Measurements from ENCODE around the gene HCFC1R1.

The HCFC1R1 gene

DNA sequence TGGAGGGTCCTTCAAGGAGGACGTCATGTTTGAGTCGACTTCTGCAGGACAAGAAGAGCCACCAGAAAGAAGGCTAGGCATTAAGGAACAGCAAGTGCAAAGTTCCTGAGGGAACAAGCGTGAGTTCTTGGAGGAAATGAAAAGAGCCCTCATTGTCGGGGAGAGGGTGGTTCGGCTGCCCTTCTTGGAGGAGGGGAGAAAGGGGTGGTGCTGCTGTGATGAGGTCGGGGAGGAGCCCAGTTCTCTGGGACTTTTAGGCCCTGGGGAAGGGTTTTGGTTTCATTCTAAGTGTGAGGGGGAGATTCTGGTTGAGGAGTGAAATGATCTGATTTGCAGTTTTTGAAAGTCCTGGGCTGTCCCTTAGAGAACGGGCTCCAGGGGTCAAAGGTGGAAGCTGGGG, 8.9 kb upstream of the HCFC1R1 start:
- no peak for DNase-seq

DNA sequence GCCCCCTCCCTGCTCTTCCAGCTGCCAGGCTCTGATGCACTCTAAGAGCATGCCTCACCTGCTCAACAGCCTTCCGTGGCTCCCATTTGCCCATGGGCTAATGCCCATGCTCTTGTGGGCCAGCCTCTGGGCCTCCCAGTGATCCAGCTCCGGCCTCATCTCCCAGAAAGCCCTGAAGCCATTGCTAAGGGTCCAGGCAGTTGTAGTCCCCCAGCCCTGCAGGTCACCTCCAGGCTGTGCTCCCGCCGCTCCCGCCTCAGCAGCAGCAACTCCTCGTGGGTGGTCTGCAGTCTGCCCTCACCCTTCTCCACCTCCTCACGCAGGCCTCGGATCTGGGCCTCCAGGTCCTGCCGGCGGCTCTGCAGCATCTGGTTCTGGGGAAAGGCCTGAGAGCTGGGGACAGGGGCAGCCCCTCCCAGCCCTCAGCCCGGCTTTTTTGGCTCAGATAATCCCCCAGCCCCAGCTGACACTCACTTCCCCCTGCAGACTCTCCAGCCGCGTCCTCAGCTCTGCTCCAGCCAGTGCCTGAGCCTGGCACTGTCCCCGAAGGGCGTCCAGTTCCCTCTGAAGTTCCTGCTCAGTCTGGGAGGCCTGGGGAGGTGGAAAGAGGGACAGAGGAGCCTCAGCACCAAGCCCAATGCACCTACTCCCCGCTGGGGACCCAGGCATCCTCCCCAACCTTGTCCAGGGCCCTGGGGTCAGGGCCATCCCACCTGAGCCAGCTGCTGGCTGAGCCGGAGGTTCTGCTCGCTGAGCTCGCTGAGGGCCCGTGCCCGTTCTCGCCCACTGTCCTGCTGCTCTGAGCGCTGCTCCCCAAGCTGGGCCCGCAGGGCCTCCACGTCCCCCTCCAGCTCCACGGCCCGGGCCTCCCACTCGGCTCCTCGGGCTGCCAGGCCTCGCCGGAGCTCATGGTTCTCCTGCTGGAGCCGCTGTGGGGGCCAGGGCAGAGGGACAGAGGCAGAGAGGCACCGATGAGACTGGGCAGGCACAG, 6.8 kb upstream of the HCFC1R1 start:
- DNase-seq = no peak

DNA sequence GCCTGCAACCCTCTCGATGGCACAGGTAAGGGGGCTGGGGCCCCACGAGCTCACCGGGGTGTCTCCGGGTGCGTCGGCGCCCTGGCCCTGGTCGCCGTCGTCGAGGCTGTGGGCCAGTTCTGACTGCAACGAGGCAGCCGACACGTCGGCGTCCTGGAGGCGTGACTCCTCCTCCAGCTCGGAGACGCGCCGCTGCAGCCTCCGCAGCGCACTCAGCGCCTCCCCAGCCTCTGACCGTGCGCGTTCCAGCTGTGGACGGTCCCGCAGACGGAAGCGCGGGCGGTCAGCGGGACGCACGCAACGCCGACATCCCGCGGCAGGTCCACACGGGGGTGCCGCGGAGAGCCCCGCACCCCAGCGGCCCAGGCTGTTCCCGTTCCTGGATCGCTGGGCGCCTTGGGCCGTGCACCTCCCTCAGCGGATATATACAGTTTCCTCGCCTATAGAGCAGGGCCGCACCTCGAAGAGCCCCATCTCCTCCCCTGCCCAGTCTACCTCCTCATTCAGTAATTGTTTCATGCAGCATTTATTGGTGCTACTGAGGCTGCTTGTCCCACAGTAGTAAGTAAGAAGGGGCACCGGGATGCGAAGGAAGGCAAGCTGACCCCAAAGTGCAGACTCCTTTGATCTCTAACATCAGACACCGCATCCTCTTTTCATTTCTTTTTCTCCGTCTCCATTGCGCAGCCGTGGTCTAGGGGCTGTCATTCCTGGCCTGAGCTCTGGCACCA, 5.9 kb upstream of the HCFC1R1 start:
- no peak for DNase-seq

DNA sequence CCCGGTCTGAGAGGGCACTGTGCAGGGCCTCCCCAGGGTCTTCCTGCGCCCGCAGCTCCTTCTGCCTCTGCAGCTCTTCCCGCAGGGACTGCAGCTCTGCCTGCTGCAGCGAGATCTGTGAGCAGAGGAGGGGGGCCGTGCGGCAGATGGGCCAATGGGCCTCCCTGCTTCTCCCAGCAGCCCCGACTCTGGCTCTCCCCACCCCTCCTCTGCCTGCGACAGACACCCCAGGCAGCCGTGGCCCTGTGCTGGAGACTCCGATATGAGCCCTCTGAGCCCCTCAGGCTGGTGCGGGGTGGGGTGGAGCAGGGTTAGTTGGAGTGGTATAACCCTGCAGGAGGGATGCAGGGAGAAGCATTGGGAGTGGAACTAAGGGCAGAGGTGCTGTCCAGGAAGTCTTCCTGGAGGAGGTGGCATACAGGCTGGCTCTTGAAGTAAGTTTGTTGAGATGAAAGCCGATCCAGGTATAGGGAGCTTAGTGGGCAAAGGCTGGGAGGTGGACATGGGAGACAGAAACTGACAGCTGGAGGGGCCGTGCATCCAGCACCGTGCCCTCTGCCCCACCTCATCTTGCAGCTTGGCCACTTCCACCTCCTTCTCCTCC, 5.1 kb upstream of the HCFC1R1 start:
- DNase-seq = no peak

DNA sequence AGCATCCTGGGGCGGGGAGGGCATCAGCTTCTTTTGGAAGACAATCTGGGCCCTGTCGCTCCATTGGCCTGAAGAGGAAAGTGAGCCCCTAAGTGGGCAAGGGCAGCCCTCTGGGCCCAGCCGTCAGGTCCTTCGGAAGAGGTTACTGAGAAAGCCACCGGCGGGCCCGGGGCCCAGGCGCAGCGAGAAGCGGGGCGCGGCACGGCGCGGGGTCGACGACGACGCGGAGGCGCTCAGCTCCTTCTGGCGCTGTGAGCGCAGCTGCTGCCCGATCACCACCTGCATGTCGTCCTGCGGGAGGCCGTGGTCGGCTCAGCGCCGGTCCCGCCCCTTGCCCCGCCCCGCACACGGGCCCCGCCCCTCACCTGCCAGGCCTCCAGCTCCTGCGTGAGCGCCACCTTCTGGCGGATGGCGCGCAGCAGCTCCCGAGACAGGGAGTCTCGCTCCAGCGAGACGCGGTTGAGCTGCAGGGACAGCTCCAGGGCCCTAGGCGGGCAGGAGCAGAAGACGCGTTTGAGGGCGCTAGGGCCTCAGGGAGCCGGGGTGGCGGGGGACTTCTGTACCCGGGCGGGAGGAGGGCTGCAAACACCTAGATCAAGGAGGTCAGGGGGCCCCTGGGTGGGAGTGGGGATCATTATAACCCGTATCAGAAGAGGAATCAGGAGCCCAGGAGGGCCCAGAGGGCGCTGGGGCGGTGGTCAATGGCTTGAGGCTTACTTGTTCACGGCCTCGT, 4.4 kb upstream of the HCFC1R1 start:
- peak; percentile 84 to 97 (median 91) for DNase-seq

DNA sequence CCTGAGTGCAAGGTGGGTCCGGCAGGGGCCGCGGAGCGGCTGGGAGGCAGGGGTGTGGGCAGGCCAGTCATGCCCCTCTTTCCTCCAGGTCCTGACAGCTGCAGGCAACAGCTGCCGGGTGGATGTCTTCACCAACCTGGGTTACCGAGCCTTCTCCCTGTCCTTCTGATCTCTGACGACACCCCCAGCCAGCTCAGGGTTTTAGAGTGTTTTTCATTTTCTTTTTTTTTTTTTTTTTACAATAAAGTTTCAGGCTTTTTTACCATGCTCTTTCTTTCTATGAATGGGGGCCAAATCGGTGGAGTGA, 3.7 kb upstream of the HCFC1R1 start:
- DNase-seq = no peak

DNA sequence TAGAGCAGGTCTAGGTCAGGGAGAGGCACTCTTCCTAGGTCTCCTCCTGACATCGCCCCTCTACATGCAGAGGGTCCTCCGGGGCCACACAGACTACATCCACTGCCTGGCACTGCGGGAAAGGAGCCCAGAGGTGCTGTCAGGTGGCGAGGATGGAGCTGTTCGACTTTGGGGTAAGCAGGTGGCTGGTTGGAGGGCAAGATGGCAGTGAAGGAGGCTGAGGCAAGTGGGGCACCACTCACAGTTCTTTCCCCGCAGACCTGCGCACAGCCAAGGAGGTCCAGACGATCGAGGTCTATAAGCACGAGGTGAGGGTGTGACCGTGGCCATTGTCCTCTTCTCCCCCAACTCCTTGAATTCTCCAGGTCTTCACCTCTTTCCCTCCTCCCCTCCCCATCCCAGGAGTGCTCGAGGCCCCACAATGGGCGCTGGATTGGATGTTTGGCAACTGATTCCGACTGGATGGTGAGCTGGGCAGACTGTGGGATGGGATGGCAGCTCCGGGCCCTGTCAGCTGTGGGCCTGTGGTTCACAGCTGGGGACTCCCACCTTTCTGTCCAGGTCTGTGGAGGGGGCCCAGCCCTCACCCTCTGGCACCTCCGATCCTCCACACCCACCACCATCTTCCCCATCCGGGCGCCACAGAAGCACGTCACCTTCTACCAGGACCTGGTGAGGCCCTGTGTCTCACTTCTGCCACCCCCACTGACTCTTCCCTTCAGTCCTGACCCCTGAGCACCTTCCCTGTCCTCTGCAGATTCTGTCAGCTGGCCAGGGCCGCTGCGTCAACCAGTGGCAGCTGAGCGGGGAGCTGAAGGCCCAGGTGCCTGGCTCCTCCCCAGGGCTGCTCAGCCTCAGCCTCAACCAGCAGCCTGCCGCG, 3.1 kb upstream of the HCFC1R1 start:
- no peak for DNase-seq

DNA sequence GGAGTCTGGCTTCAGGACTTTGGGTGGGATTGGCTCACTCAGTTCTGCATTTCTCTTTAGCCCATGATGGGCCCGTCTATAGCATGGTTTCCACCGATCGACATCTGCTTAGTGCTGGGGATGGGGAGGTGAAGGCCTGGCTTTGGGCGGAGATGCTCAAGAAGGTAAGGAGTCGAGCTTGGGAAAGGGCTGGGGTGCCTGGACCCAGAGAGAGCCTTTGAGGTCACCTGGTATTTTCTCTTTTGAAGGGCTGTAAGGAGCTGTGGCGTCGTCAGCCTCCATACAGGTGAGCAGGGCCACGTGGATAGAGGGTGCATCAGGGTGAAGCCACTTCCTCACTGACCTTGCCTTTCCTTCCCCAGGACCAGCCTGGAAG, 2.2 kb upstream of the HCFC1R1 start:
- no peak for DNase-seq

DNA sequence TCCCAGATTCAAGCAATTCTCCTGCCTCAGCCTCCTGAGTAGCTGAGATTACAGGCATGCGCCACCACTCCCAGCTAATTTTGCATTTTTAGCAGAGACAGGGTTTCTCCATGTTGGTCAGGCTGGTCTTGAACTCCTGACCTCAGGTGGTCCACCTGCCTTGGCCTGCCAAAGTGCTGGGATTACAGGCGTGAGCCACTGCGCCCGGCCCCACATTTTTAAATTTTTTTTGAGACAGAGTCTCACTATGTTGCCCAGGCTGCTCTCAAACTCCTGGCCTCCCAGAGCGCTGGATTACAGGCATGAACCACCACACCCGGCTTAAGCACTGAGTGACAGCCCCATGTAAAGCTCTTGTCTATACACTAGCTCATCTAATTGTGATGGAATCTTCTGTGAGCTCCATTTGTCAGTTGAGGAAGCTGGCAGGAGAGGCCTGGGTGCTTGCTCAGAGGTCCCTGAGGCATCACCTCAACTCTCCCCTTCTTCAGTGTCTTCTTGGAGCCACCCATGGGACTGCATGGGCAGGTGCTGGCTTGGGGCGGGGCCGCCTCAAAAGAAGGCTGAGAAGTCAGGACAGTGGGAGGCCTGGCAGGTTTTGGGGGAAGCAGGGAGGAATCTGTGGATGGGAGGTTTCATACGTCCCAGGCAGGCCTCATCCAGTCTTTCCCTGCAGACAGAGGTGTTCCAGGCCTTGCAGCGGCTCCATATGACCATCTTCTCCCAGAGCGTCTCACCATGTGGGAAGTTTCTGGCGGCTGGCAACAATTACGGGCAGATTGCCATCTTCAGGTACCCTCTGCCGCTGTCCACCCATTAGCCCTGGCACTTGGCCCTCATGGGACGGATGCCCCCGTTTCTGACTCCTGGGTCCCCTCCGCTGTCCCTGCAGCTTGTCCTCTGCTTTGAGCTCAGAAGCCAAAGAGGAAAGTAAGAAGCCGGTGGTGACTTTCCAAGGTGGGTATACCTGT, 1.6 kb upstream of the HCFC1R1 start:
- no peak for DNase-seq

DNA sequence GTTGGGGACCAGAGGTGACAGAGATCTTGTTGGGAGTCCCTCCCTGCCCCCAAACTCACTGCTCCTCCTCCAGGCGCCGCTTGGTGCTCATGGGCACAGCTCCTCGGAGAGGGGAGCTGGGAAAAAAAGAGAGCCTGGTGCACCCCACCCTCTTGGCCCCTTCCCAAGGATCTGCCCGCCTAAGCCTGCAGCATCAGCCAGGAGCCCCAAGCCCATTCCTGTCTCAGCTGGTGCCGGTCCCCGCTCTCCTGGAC, 400 bp downstream of the HCFC1R1 start:
- DNase-seq = no peak

DNA sequence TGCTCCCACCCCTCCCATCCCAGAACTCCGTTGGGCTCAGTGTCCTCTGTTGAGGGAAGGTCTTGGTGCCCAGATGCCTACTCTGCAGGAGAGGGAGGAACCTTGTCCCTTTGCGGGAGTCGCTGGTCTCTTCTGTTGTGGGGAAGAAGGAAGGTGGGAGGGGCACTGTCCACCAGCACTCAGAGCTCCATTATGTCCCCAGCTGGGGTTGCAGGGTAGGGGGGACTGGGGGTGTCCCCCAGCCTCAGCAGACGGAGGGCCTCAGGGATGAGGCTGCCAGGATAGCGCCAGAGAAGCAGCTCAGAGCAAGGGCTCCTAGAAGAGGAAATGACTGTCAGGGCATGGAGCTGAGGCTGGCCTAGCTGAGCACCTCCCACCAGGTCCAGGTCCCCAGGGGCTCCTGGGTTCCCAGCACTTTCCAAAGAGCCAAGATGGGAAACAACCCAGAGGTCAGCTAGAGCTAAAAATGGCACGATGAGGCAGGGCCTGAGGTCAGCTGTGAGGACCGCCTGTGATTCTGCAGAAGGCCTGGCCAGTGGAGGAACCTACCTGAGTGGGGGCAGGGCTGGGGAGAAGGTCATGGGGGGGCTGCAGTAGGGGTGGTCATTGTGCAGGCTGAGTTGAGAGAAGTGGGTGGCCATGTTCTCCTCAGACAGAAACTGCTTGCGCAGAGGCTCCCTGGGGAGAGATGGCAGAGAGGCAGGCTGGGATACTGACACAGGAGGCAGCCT, 893 bp downstream of the HCFC1R1 start:
- DNase-seq = peak in 1 of 3 experiments; percentile 38

DNA sequence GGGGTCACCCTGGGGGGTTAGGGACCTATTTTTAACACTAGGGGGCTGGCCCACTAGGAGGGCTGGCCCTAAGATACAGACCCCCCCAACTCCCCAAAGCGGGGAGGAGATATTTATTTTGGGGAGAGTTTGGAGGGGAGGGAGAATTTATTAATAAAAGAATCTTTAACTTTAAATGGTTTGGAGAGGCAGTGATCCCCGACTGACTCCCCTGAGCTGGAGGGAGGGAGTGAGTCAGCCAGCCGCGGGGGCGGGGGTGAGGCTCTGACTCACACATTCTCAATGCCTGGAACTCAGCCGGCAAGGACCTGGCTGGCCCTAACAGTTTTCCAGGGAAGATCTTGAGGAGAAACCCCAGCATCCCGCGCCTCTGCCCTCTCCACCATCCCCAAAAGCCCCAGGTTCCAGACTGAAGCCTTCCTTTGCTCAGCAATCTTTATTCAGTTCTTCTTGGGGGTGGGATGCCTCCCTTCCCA, 1.5 kb downstream of the HCFC1R1 start:
- no peak for DNase-seq

DNA sequence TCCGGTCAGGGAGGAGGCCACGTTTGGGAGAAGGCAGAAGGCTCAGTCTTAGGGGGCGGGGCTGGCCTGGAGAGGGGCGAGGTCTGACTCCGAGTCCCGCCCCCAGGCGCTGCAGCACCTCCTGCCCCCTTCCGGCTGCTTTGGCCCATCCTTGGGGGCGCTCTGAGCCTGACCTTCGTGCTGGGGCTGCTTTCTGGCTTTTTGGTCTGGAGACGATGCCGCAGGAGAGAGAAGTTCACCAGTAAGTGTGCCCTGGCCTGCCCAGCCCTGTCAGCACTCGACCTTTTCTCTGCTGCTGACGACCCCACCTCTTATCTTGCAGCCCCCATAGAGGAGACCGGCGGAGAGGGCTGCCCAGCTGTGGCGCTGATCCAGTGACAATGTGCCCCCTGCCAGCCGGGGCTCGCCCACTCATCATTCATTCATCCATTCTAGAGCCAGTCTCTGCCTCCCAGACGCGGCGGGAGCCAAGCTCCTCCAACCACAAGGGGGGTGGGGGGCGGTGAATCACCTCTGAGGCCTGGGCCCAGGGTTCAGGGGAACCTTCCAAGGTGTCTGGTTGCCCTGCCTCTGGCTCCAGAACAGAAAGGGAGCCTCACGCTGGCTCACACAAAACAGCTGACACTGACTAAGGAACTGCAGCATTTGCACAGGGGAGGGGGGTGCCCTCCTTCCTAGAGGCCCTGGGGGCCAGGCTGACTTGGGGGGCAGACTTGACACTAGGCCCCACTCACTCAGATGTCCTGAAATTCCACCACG, 2.1 kb downstream of the HCFC1R1 start:
- DNase-seq = peak; percentile 41 to 76 (median 57)

DNA sequence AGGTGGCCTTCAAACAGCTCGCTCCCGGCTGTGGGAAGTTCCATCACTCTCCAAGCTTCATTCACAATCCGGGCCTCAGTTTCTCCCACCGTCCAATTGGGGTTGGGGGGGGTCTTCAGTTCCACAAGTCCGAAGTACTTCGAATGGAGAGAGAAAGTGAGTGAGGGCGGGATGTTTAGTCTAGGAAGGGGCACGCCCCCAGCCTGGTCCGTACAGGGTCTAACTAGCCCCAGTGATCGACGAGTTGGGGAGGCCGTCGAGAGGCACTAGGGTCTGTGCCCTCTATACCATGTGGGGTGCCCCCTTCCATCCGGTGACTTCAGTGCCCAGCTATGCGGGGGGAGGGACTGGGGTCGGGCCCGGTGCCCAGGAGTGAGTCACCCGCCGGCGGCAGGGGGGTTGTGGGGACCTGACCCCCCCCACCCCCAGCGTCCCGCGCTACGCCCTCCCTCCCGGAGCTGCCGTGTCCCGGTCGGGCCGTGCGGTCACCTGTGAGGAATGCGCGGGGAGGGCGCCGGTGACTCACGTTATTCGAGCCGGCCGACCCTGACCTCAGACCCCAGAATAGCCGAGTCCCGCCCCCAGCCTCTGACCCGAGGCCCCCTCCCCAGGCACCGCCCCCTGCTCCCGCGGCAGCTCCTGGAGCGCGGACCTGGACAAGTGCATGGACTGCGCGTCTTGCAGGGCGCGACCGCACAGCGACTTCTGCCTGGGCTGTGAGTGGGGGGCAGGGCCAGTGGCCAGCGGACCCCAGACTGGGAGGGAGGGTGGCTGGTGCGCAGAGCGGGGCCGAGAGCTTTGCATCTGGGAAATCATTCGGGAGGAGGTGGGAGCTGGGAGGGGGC, 2.9 kb downstream of the HCFC1R1 start:
- peak; percentile 42 to 68 (median 57) for DNase-seq

DNA sequence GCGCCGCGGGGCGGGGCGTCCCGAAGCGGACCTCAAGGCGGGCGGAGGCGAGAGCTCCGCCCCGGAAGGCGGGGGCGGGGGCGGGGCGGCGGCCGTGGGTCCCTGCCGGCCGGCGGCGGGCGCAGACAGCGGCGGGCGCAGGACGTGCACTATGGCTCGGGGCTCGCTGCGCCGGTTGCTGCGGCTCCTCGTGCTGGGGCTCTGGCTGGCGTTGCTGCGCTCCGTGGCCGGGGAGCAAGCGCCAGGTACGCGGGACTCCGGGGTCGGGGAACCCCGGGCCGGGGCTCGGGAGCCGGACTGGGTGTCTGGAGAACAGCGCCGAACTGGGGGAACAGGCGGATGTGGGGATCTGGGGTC, 3.5 kb downstream of the HCFC1R1 start, which contains the start of gene TNFRSF12A:
Gene TNFRSF12A (plus strand): TSS at position 122 of the 357 bp plus-strand sequence. CDS start 30 bp downstream, at position 152.
- DNase-seq = peak; percentile 65 to 93 (median 66)

DNA sequence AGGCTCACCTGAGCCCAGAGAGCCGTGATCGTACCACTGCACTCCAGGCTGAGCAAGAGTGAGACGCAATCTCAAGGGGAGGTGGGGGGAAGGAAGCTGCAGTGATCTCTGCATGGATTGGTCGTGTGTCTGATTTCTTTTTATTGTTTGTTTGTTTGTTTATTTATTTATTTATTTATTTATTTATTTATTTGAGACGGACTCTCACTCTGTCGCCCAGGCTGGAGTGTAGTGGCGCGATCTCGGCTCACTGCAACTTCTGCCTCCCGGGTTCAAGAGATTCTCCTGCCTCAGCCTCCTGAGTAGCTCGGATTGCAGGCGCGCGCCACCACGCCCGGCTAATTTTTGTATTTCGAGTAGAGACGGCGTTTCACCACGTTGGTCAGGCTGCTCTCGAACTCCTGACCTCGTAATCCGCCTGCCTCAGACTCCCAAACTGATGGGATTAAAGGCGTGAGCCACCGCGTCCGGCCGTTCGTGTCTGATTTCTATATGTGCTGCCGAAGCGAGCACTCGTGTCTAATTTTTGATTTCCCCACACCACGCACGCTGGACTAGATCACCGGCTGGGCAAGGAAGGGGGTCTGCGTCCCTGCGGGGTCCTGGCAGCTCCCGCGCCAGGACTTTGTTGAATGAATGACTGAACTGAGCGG, 4.0 kb downstream of the HCFC1R1 start:
- no peak for DNase-seq

DNA sequence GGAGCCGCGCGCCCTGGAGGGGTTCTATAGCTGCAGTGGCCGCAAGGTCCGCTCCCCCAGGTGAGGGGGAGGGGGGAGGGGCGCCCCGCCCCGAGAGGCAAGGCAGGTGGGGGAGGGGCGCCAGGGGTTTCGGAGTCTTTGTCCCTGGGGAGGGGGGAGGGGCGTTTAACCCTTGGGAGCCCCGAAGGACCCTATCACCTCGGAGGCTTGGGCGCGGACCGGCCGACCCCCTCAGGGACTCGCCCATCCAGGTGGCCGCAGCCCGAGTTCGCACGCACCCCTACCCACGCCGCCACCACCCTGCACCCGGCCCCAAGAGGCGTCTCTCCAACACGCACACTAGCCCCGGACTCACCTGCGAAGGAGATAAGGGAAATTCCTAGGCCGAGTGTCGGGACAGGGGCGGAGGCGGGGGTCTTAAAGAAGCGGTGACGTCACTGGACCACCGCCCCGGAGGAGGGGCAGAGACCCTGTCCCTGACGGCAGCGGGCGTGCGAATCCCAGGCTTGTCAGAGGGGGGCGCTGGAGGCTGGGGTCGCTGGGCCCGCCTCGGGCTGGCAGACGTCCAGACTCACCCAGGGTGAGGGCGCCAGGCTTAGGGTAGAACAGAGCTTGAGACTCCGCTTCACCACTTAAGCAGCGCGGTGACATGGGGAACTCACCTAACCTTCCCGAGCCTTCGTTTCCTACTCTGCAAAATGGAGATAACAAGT, 5.8 kb downstream of the HCFC1R1 start, which contains the start of gene CLDN6:
Gene CLDN6 (minus strand): TSS at position 390 of the 713 bp plus-strand sequence. CDS start 2,162 bp downstream, outside the sequence.
- DNase-seq = peak in 1 of 3 experiments; percentile 2
